GM19025 (cell line): ENCODE measurements around the gene ESYT2.

Experiments used
- ATAC-seq: cut with Tn5 transposase; IDR thresholded peaks from one replicate; pipeline ENCODE4 v1.9.1; 2021; ENCODE audit warnings: mild to moderate bottlenecking, low read depth, moderate library complexity; ENCODE audit not compliant: unreplicated experiment

Gene ESYT2

GRCh38 chr7:158804335-158804734, 25.0 kb downstream of the ESYT2 start:
- ATAC-seq, result no peak

GRCh38 chr7:158803367-158803969, 25.8 kb downstream of the ESYT2 start:
- no peak for ATAC-seq

GRCh38 chr7:158802535-158803366, 26.6 kb downstream of the ESYT2 start:
- ATAC-seq, result no peak

- no peak for ATAC-seq
Observed at GRCh38 chr7:158798741-158799140, 30.6 kb downstream of the ESYT2 start.

GRCh38 chr7:158796667-158797066, 32.6 kb downstream of the ESYT2 start:
- no peak for ATAC-seq

- ATAC-seq, result no peak
Observed at GRCh38 chr7:158795272-158795671, 34.0 kb downstream of the ESYT2 start.

- no peak for ATAC-seq
Observed at GRCh38 chr7:158791107-158791506, 38.2 kb downstream of the ESYT2 start.

DNA sequence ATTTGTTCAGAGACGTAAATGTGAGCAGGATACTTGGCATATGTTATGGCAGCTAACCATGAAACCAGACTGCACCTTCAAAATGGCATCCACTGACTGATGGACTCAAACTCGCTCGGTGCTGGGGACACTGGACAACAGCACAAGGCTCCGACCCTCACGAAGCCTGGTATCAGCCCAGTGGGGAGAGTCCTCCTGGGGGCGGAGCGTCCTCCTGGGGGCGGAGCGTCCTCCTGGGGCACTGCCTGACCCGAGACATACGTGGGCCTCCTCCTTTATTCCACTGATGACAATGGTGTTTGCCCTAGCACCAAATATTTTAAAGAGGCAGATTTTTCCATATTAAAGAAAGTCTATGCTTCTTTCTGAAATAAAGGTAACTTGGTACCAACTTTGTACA, 39.5 kb downstream of the ESYT2 start:
- no peak for ATAC-seq

GRCh38 chr7:158786898-158787297, 42.4 kb downstream of the ESYT2 start:
- no peak for ATAC-seq

DNA sequence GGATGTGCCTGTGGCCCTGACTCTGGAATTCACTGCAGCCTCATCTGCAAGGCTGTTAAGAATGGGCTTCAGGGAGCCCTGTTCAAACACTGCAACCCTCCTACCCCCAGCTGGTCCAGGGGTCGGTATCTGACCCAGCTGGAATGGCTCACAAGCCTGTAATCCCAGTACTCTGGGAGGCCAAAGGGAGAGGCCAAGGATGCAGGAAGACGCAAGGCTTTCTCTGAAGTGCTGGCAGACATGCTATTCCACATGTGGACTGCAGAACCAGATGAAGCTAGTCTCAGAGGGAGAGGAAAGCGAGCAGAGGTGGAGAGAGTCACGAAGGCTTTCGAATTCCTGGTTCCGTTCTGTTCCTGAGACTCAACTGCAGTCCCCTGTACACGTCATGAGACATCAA, 45.0 kb downstream of the ESYT2 start:
- no peak for ATAC-seq

DNA sequence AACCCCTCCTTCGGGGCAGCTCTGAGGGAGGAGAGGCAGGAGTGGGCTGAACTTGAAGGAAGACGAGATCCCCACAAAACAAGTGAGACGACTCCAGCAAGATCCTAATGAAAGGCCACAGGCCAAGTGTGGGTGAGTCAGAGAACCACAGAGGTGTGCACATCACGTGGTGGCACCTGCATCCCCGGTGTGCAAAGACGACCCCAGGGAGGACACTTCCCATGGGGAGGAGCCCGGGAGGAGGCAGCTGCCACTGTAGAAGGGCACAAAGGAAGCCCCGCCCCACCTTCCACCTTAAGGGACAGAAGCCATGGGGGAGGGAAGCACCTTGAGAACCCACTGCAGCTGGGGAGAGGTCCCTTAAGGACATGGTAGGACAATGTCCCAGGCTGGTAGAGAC, 45.7 kb downstream of the ESYT2 start:
- no peak for ATAC-seq

DNA sequence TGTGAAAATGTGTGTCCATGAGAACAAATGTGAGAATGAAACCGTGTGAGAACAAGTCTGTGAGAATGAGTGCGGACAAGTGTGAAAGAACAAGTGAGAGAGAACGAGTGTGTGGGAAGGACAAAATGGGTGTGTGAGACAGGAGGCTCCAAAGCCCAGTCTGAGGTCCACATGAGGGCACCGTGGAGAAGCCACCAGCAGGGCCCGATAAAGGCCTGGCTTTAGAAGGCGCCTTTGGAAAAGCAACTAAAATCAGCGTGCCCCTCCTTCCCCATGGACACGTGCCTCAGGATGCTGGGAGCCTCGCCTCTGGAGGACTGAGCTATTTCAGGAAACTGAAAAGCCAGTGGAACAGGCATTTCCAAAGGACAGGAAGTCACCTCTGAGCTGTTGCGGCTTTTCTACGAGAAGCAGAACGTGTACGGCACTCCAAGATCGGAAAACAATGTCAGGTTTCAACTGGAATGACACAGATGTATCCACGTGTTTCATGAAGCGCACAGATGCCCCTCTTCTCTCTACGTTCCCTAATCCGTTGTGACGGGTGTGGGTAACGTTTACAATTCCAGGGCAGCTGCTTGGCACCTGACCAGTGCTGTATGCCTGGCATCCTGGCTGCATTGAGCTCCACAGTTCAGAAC, 46.4 kb downstream of the ESYT2 start:
- no peak for ATAC-seq

DNA sequence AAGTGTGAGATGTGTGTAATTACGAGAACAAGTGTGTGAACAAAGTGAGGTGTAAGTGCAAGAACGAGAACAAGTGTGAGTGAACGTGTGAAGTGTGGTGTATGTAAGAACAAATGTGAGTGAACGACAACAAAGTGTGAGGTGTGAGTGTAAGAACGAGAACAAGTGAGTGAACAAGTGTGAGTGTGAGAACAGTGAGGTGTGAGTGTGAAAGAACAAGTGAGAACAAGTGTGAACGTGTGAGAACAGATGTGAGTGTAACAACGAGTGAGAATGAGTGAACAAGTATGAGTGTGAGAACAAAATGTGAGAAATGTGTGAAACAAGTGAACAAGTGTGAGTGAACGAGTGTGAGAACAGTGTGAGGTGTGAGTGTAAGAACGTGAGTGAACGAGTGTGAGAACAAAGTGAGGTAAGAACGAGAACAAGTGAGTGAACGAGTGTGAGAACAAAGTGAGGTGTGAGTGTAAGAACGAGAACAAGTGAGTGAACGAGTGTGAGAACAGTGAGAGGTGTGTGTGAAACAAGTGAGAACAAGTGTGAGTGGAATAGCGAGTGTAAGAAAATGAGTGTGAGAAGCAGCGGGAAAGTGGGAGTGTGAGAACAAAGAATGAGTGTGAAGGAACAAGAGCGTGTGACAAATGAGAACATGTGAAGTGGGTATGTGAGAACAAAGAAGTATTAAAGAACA, 47.2 kb downstream of the ESYT2 start:
- ATAC-seq, result no peak

GRCh38 chr7:158781217-158781973, 47.9 kb downstream of the ESYT2 start:
- no peak for ATAC-seq

DNA sequence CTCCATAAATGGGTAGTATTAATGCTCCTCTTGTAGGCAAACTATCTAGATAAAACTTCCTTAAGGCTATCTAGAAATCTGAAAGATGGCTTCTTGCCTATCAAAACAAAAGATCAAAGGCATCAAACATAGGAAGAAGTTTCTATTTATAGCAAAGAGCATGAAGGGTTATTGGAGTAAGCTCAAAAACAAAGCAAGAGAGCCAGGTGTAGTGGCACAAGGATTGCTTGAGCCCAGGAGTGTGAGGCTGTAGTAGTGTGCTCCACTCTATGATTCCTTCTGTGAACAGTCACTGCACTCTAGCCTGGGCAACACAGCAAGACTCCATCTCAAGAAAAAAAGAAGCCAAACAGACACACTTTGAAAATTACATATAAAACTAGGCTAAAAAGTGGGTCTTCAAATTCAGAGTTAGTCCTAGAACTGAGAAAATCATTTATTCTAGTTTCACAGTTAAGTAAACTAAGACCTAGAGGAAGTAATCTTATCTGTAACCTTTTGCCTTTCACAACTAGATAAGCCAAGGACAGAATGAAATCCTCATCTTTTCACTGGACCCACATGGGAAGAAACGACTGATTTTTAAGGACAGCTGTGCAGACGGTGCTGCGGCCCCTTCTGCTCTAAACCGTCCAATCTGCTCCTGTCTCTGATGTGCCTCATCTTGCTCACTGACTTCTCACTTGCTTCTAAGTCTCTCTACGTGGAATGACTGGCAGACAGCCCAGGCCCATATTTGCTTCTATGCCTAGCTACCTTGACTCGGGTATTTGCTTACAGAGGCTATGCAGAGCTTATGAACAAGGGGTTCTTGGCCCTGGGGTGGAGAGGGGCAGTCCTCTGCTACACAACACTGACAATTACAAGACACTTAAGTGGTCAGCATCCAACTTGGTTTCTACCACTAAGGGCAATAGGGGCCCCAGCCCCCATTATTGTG, 50.0 kb downstream of the ESYT2 start:
- no peak for ATAC-seq

- ATAC-seq, result no peak
Observed at GRCh38 chr7:158778471-158778870, 50.8 kb downstream of the ESYT2 start.

- ATAC-seq, result no peak
Observed at GRCh38 chr7:158777793-158778192, 51.5 kb downstream of the ESYT2 start.

GRCh38 chr7:158776474-158776873, 52.8 kb downstream of the ESYT2 start:
- no peak for ATAC-seq

GRCh38 chr7:158774952-158775351, 54.4 kb downstream of the ESYT2 start:
- ATAC-seq, result no peak
